Measurements from ENCODE around the gene CAST.

DNA sequence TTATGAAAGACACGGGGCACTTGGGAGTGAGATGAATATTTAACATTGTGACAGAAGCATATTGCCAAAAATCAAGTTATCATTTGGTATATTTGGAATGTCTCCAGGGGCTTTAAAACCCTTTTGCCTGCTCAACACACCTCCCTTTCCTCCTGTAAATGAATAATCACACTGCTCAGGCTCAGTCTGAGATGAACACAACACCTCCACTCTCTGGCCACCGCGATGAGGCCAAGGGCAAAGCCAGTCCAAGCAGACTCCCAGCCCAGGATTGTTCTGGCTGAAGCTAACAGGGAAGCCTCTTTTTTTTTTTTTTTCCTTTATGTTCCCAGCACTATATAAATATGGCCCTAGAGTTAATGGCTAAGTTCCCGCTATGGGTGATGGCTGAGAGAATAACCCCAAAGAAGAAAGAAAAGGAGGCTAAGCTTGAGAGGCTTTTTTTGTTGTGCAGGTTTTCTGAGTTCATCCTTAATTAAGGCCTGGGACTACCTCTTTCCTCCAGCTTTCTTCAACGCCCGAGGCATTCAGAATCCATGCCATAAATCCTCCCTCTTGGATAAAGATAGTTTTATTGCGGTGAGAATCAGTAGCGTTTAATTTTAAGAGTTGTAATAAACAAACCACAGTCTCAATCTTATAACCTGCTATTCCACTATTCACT is 156.1 kb downstream of the CAST start:
- no peak for TF ChIP-seq EZH2 (IDR thresholded peaks at IDR 0.05; ENCODE audit: insufficient read depth, low read length)
- TF ChIP-seq, protein P1, sequence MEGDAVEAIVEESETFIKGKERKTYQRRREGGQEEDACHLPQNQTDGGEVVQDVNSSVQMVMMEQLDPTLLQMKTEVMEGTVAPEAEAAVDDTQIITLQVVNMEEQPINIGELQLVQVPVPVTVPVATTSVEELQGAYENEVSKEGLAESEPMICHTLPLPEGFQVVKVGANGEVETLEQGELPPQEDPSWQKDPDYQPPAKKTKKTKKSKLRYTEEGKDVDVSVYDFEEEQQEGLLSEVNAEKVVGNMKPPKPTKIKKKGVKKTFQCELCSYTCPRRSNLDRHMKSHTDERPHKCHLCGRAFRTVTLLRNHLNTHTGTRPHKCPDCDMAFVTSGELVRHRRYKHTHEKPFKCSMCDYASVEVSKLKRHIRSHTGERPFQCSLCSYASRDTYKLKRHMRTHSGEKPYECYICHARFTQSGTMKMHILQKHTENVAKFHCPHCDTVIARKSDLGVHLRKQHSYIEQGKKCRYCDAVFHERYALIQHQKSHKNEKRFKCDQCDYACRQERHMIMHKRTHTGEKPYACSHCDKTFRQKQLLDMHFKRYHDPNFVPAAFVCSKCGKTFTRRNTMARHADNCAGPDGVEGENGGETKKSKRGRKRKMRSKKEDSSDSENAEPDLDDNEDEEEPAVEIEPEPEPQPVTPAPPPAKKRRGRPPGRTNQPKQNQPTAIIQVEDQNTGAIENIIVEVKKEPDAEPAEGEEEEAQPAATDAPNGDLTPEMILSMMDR (IDR thresholded peaks at IDR 0.05; ENCODE audit: insufficient read depth, low read depth, low read length): no peak

All from astrocyte (in vitro differentiated cells and primary cell).